MM.1S (cell line): ENCODE data around the gene LNP1.

Experiments used
- DNase-seq: peaks from one replicate; pipeline ENCODE4 v3.0.0-alpha.2; 2015
- H2AFZ ChIP-seq: fragments of 300-600 bp; sonication (generic); 2 replicates; pipeline ENCODE4 v1.6.0; 2016; ENCODE audit warnings: antibody characterized with exemption, low read length
- H3F3A ChIP-seq: fragments of 300-600 bp; sonication (generic); 2 replicates; pipeline ENCODE4 v1.6.1; 2016; ENCODE audit warnings: mild to moderate bottlenecking, antibody characterized with exemption, low read length, moderate library complexity, mixed read lengths; ENCODE audit not compliant: insufficient read depth
- H3K27ac ChIP-seq: fragments of 300-600 bp; sonication (generic); 2 replicates; pipeline ENCODE4 v1.5.1; 2016; ENCODE audit warnings: mild to moderate bottlenecking, low read length
- H3K27me3 ChIP-seq: fragments of 300-600 bp; sonication (generic); replicated peaks from 2 replicates; pipeline ENCODE4 v1.6.0; 2016; ENCODE audit warnings: low read length; ENCODE audit not compliant: insufficient read depth
- H3K36me3 ChIP-seq: fragments of 300-600 bp; sonication (generic); replicated peaks from 2 replicates; pipeline ENCODE4 v1.6.1; 2016; ENCODE audit warnings: mild to moderate bottlenecking, low read length, mixed read lengths; ENCODE audit not compliant: insufficient read depth
- H3K4me1 ChIP-seq: fragments of 300-600 bp; sonication (generic); 2 replicates; pipeline ENCODE4 v1.6.1; 2016; ENCODE audit warnings: low read length, mixed read lengths
- H3K4me2 ChIP-seq: fragments of 300-600 bp; sonication (generic); 2 replicates; pipeline ENCODE4 v1.6.0; 2016; ENCODE audit warnings: low read depth, low read length
- H3K4me3 ChIP-seq: fragments of 300-600 bp; sonication (generic); 2 replicates; pipeline ENCODE4 v1.5.1; 2016; ENCODE audit warnings: low read length, mixed read lengths
- H3K79me2 ChIP-seq: fragments of 300-600 bp; sonication (generic); 2 replicates; pipeline ENCODE4 v1.6.1; 2016; ENCODE audit warnings: mixed run types, low read length, mixed read lengths
- H3K9ac ChIP-seq: fragments of 300-600 bp; sonication (generic); 2 replicates; pipeline ENCODE4 v1.6.1; 2016; ENCODE audit warnings: low read length, mixed read lengths
- H3K9me2 ChIP-seq: fragments of 300-600 bp; sonication (generic); replicated peaks from 2 replicates; pipeline ENCODE4 v1.6.1; 2016; ENCODE audit warnings: mild to moderate bottlenecking, low read length, mixed read lengths; ENCODE audit not compliant: insufficient read depth
- H3K9me3 ChIP-seq: fragments of 300-600 bp; sonication (generic); replicated peaks from 2 replicates; pipeline ENCODE4 v1.6.1; 2016; ENCODE audit warnings: mild to moderate bottlenecking, low read length, mixed read lengths; ENCODE audit not compliant: insufficient read depth
- H4K20me1 ChIP-seq: fragments of 300-600 bp; sonication (generic); 2 replicates; pipeline ENCODE4 v1.6.1; 2016; ENCODE audit warnings: mild to moderate bottlenecking, low read length, moderate library complexity, mixed read lengths; ENCODE audit not compliant: insufficient read depth
- CTCF ChIP-seq: fragments of 300-600 bp; sonication (generic); IDR thresholded peaks from 2 replicates; pipeline ENCODE4 v1.5.1; 2016; ENCODE audit warnings: antibody characterized with exemption, low read length, mixed read lengths
- EZH2 ChIP-seq: fragments of 300-600 bp; sonication (generic); optimal IDR thresholded peaks from 2 replicates; pipeline ENCODE3; 2017; ENCODE audit warnings: low read depth, mild to moderate bottlenecking, antibody characterized with exemption, low read length, mixed read lengths
- EZH2phosphoT487 ChIP-seq: fragments of 300-600 bp; sonication (generic); IDR thresholded peaks from 2 replicates; pipeline ENCODE4 v1.6.1; 2018; ENCODE audit warnings: antibody characterized with exemption, low read length

LNP1 gene

GRCh38 chr3:100403362-100404249 lies 2.3 kb downstream of the LNP1 start:
- peaks cover 16% of the 10 kb centered on the region for H3K4me1 ChIP-seq
- no peak for TF ChIP-seq EZH2phosphoT487
- no peak for TF ChIP-seq EZH2
- TF ChIP-seq CTCF, result no peak
- no peaks in the 10 kb centered on the region for H3K36me3 ChIP-seq
- H3K9me2 ChIP-seq, result no peaks in the 10 kb centered on the region
- peaks cover 34% of the 10 kb centered on the region for H3K79me2 ChIP-seq
- no peak overlapping the region for H3K9ac ChIP-seq
- peak overlapping the region; percentile 67; the same call in 1 of the 2 replicates for H3K4me2 ChIP-seq
- H3K4me3 ChIP-seq, result 0 out of 2 replicates have a peak overlapping the region, but pooled peaks have one; percentile 92
- H3F3A ChIP-seq, result peaks cover 6% of the 10 kb centered on the region
- no peaks in the 10 kb centered on the region for H3K9me3 ChIP-seq
- H2AFZ ChIP-seq, result no peak overlapping the region
- H4K20me1 ChIP-seq, result no peaks in the 10 kb centered on the region
- DNase-seq, result no peak
- H3K27ac ChIP-seq, result no peak overlapping the region
- no peaks in the 10 kb centered on the region for H3K27me3 ChIP-seq

GRCh38 chr3:100404250-100404548 lies 2.9 kb downstream of the LNP1 start:
- no peaks in the 10 kb centered on the region for H3K9me3 ChIP-seq
- no peak overlapping the region for H3K9ac ChIP-seq
- H3K27ac ChIP-seq, result no peak overlapping the region
- no peaks in the 10 kb centered on the region for H3K36me3 ChIP-seq
- H3K27me3 ChIP-seq, result no peaks in the 10 kb centered on the region
- TF ChIP-seq EZH2phosphoT487, result no peak
- TF ChIP-seq CTCF, result no peak
- no peak for TF ChIP-seq EZH2
- no peaks in the 10 kb centered on the region for H3K9me2 ChIP-seq
- H3K4me2 ChIP-seq, result no peak overlapping the region
- H3K4me1 ChIP-seq, result peaks cover 15% of the 10 kb centered on the region
- H2AFZ ChIP-seq, result no peak overlapping the region
- peaks cover 6% of the 10 kb centered on the region for H3F3A ChIP-seq
- H4K20me1 ChIP-seq, result no peaks in the 10 kb centered on the region
- H3K4me3 ChIP-seq, result no peak overlapping the region
- DNase-seq, result no peak
- peaks cover 28% of the 10 kb centered on the region for H3K79me2 ChIP-seq

- H3K9me2 ChIP-seq, result no peaks in the 10 kb centered on the region
- no peaks in the 10 kb centered on the region for H3K27me3 ChIP-seq
- peaks cover 12% of the 10 kb centered on the region; the same call in 1 of the 2 replicates for H3K4me1 ChIP-seq
- no peak overlapping the region for H3K4me2 ChIP-seq
- no peak for TF ChIP-seq CTCF
- no peak for TF ChIP-seq EZH2phosphoT487
- TF ChIP-seq EZH2, result no peak
- no peak overlapping the region for H3K9ac ChIP-seq
- no peaks in the 10 kb centered on the region for H3K9me3 ChIP-seq
- H4K20me1 ChIP-seq, result no peaks in the 10 kb centered on the region
- no peak overlapping the region for H3K27ac ChIP-seq
- no peak overlapping the region for H2AFZ ChIP-seq
- H3K4me3 ChIP-seq, result no peak overlapping the region
- no peaks in the 10 kb centered on the region for H3K36me3 ChIP-seq
- H3F3A ChIP-seq, result no peaks in the 10 kb centered on the region
- no peak for DNase-seq
- H3K79me2 ChIP-seq, result peaks cover 11% of the 10 kb centered on the region
These were observed 5.8 kb downstream of the LNP1 start for GRCh38 chr3:100407164-100407563.
